Heart left ventricle (tissue), 13 donors: Measurements from ENCODE around the gene STPG4.

Experiments
- POLR2A ChIP-seq, 2 donors: fragments of 450-650 bp; IDR thresholded peaks; one replicate each; pipeline ENCODE4 v1.6.1; 2017; ENCODE audit warnings: antibody characterized with exemption in 2 of 2, mild to moderate bottlenecking in 2 of 2, moderate library complexity in 2 of 2
- TF ChIP-seq, protein P1 (sequence below), 12 donors: fragments of 200-600 bp; sonication (generic) in 4 of 12; IDR thresholded peaks; one replicate each; pipeline versions ENCODE4 v1.5.0 to v1.8.0; 2018 to 2022; ENCODE audit warnings: antibody characterized with exemption in 12 of 12, mild to moderate bottlenecking in 5 of 12
- donor health status: ischemic (EF 13 %, LVEDD 7.1; RV severe dilation, severe dysfunction).
- donor health status: DM: no; HTN: yes; CAD: no.
- donor health status: DM: no; HTN: no; CAD: no.
- donor health status: ischemic (EF 25% LVEDD 6.9; RV normal size, moderate dysfunction).
- donor health status: ischemic (EF 25% LVEDD 5.7; RV mildly dilated, moderate dysfunction).
- donor health status: ischemic (EF 35%, LVEDD 5.7; RV mildly dilated, moderate dysfunction).
- donor health status: nonischemic (EF 11% LVEDD 7.7; RV severe dilation, severe dysfunction).
- donor health status: DM: yes; HTN: yes; CAD: no.
- donor health status: PGD.
- donor health status: ischemic (EF 29% LVEDD 5.4; RV normal size, mild dysfunction).
- donor health status: nonischemic (EF 23%, LVEDD 6.1; RV moderate dilation, normal function).

- no peak for TF ChIP-seq POLR2A (IDR thresholded peaks at IDR 0.05)
- TF ChIP-seq, protein P1, sequence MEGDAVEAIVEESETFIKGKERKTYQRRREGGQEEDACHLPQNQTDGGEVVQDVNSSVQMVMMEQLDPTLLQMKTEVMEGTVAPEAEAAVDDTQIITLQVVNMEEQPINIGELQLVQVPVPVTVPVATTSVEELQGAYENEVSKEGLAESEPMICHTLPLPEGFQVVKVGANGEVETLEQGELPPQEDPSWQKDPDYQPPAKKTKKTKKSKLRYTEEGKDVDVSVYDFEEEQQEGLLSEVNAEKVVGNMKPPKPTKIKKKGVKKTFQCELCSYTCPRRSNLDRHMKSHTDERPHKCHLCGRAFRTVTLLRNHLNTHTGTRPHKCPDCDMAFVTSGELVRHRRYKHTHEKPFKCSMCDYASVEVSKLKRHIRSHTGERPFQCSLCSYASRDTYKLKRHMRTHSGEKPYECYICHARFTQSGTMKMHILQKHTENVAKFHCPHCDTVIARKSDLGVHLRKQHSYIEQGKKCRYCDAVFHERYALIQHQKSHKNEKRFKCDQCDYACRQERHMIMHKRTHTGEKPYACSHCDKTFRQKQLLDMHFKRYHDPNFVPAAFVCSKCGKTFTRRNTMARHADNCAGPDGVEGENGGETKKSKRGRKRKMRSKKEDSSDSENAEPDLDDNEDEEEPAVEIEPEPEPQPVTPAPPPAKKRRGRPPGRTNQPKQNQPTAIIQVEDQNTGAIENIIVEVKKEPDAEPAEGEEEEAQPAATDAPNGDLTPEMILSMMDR (IDR thresholded peaks at IDR 0.05) = no peak
Observed at GRCh38 chr2:47077442-47078117, 77.5 kb downstream of the STPG4 start.
